ENCODE data around the gene HEG1.

GRCh38 chr3:124937049-124937448, 118.7 kb downstream of the HEG1 start:
- TF ChIP-seq, protein P1, sequence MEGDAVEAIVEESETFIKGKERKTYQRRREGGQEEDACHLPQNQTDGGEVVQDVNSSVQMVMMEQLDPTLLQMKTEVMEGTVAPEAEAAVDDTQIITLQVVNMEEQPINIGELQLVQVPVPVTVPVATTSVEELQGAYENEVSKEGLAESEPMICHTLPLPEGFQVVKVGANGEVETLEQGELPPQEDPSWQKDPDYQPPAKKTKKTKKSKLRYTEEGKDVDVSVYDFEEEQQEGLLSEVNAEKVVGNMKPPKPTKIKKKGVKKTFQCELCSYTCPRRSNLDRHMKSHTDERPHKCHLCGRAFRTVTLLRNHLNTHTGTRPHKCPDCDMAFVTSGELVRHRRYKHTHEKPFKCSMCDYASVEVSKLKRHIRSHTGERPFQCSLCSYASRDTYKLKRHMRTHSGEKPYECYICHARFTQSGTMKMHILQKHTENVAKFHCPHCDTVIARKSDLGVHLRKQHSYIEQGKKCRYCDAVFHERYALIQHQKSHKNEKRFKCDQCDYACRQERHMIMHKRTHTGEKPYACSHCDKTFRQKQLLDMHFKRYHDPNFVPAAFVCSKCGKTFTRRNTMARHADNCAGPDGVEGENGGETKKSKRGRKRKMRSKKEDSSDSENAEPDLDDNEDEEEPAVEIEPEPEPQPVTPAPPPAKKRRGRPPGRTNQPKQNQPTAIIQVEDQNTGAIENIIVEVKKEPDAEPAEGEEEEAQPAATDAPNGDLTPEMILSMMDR (IDR thresholded peaks at IDR 0.05) = no peak
- TF ChIP-seq POLR2A (IDR thresholded peaks at IDR 0.05) = no peak
